ES-I3 (cell line): ENCODE measurements around the gene MYO1E.

ENCODE experiments used
- H3K36me3 ChIP-seq: 2 replicates; pipeline ENCODE4 v1.6.1; 2013; ENCODE audit warnings: mild to moderate bottlenecking, low read length, control low read depth, moderate library complexity; ENCODE audit not compliant: insufficient read depth
- H3K4me1 ChIP-seq: 2 replicates; pipeline ENCODE4 v1.6.1; 2013; ENCODE audit warnings: mild to moderate bottlenecking, control low read depth, low read length; ENCODE audit not compliant: insufficient read depth
- H3K9ac ChIP-seq: 2 replicates; pipeline ENCODE4 v1.6.1; 2013; ENCODE audit warnings: low read depth, mild to moderate bottlenecking, low read length, moderate library complexity
- H3K9me3 ChIP-seq: 2 replicates; pipeline ENCODE4 v1.6.1; 2013; ENCODE audit warnings: mild to moderate bottlenecking, low read length, moderate library complexity; ENCODE audit not compliant: control insufficient read depth, insufficient read depth

Gene MYO1E

GRCh38 chr15:59229453-59229852, 143.2 kb downstream of the MYO1E start:
- Histone ChIP-seq H3K4me1 (no peaks in the 10 kb centered on the region), H3K9me3 (no peaks in the 10 kb centered on the region), H3K36me3 (no peaks in the 10 kb centered on the region), H3K9ac (no peak overlapping the region)

- no peaks in the 10 kb centered on the region; the same call in 1 of the 2 replicates for H3K36me3 ChIP-seq
- no peak overlapping the region for H3K9ac ChIP-seq
- H3K4me1 ChIP-seq, result no peaks in the 10 kb centered on the region
- H3K9me3 ChIP-seq, result no peaks in the 10 kb centered on the region
Measured at GRCh38 chr15:59229015-59229414, 143.7 kb downstream of the MYO1E start.

DNA sequence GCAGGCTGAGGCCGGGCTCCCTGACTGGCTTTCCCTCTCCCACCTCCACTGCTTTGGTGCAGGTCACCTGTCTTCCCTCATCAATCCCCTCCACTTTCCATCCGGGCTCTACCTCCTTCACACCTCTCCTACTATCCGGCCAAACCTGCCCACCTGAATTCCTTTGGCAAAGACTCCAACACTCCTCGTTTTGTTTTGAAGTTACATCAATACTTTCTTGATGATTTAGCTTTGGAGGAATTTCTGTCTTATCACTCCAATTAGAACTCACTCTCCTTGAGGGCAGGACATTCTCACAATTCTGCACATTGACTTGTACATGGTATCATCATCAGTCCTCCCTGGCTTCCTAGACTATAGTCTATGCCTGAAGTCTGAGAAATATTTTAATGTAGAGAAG, 145.7 kb downstream of the MYO1E start:
- H3K36me3 ChIP-seq, result peaks cover 4% of the 10 kb centered on the region
- no peaks in the 10 kb centered on the region for H3K4me1 ChIP-seq
- no peaks in the 10 kb centered on the region for H3K9me3 ChIP-seq
- no peak overlapping the region for H3K9ac ChIP-seq

DNA sequence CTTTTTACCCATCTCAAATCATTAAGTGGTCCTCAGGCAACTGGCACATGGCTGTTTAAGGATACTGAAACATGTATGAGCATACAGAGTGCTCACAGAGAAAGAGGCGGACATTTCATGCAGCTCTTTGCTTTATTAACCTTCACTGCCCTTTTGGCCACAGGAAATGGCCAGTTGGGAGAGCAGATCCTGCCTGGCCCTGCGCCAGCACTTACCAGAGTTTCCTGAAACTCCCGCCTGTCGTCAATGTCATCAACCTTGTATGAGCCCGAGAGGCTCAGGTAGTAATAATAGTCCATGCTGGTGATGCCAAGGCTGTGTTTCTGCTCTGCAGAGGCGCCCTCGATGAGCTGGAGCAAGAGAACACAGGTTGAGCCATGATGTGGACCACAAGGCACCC, 148.2 kb downstream of the MYO1E start:
- Histone ChIP-seq H3K36me3 (peaks cover 4% of the 10 kb centered on the region), H3K9me3 (no peaks in the 10 kb centered on the region), H3K9ac (no peak overlapping the region), H3K4me1 (no peaks in the 10 kb centered on the region)

DNA sequence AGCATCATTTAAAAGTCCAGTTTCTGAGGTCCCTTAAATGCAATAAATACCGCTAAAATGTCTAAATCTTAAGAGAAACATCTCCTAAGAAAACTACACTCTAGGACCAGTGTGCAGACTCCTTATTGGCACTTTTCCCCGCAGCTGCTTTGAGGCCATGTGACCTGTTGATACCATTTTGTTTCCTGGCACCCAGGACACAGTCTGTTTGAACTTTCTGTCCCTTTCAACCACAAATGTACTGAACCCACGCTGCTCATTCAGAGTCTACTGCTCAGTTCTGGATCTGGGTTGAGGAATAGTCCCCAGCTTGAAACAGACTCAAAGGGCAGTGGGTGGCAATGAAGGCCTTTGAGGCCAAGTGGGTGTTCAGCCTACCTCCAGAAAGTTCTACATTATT, 148.9 kb downstream of the MYO1E start:
- Histone ChIP-seq H3K36me3 (peaks cover 4% of the 10 kb centered on the region), H3K4me1 (no peaks in the 10 kb centered on the region), H3K9ac (no peak overlapping the region), H3K9me3 (no peaks in the 10 kb centered on the region)

DNA sequence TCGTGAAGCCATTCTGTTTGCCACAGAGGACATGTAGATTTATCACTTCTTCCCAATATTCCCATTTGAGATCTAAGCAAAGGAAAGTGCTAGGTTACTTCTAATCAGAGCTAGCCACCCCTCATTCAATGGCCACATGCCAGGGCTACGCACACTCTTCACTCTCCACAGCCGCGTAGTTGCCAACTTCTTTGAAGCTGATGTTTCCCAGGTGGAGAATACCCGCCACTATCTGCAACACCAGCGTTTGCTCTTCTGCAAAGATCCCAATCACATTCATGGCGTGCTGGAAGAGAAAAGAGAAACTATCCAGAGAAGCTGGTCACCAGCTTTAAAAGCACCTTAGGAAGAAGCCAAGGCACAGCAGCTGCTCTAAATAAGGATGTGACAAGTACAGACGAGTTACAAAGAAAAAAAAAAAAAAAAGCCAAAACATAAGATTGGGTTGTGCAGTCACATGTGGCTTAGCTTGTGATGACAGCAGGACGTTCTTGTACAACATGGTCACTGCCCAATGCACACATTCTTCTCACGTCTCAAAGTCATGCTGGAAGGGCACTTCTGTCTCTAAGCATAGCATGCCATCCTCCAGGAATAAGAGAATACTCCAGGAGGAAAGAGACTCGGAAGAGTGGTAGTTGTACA, 149.6 kb downstream of the MYO1E start:
- Histone ChIP-seq H3K9ac (no peak overlapping the region), H3K36me3 (peaks cover 4% of the 10 kb centered on the region), H3K9me3 (no peaks in the 10 kb centered on the region), H3K4me1 (no peaks in the 10 kb centered on the region)

- Histone ChIP-seq H3K4me1 (no peaks in the 10 kb centered on the region), H3K9me3 (no peaks in the 10 kb centered on the region), H3K9ac (no peak overlapping the region), H3K36me3 (peaks cover 4% of the 10 kb centered on the region)
Measured at GRCh38 chr15:59221511-59222505, 150.9 kb downstream of the MYO1E start.

DNA sequence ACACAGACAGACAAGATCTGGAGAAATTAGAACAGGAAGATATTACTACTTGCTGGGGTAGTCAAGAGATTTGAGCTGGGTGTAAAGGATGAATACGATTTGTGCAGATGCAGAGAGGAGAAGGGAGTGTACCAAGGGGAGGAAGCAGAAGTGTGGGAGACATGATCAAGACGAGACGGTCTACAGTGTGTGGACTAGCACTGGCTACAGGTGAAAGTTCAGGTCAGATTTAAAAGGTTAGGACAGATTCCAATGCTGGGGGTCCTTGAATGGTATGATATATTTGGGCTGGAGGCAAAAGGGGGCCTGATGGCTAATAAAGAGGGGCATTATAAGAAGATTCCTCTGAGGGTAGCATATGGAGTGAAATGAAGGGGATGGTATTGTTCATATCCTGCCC, 154.0 kb downstream of the MYO1E start:
- H3K4me1 ChIP-seq, result no peaks in the 10 kb centered on the region
- no peaks in the 10 kb centered on the region for H3K9me3 ChIP-seq
- H3K9ac ChIP-seq, result no peak overlapping the region
- H3K36me3 ChIP-seq, result peaks cover 4% of the 10 kb centered on the region

DNA sequence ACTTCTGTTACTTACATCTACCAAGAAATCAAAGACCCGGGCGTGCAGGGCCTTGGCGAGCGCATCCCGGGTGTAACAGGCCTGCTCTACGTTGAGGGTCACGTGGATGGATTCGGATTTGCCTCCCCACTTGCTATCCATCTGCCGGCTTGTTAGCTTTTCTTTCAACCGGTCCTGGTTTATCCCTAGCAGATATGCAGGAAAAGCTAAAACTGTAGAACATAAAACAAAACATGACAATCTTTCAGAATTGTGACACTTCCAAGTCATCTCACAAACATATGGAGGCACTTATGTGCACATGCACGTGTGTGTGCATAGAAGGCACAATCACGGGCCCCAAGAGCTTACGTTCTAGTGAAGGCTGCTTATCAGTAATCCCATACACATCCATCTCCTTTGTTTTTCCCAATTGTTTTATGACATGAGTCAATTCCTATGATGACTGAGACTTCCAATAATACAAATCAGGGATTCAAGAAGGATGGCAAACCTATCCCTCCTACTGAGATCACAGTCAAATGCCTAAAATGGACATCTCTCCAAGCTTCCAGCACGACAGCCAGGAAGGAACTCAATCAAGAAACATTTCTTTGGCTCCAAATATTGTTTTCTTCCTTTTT, 154.7 kb downstream of the MYO1E start:
- no peaks in the 10 kb centered on the region for H3K9me3 ChIP-seq
- H3K36me3 ChIP-seq, result no peaks in the 10 kb centered on the region; the same call in 1 of the 2 replicates
- no peaks in the 10 kb centered on the region for H3K4me1 ChIP-seq
- H3K9ac ChIP-seq, result no peak overlapping the region

GRCh38 chr15:59216911-59217310, 155.8 kb downstream of the MYO1E start:
- no peaks in the 10 kb centered on the region; the same call in 1 of the 2 replicates for H3K36me3 ChIP-seq
- H3K4me1 ChIP-seq, result no peaks in the 10 kb centered on the region
- H3K9ac ChIP-seq, result no peak overlapping the region
- H3K9me3 ChIP-seq, result no peaks in the 10 kb centered on the region

- H3K36me3 ChIP-seq, result peaks cover 10% of the 10 kb centered on the region; the same call in 1 of the 2 replicates
- no peaks in the 10 kb centered on the region for H3K9me3 ChIP-seq
- no peaks in the 10 kb centered on the region for H3K4me1 ChIP-seq
- H3K9ac ChIP-seq, result no peak overlapping the region
Measured at GRCh38 chr15:59210186-59210585, 162.5 kb downstream of the MYO1E start.

GRCh38 chr15:59208613-59209249, 163.9 kb downstream of the MYO1E start:
- no peaks in the 10 kb centered on the region for H3K9me3 ChIP-seq
- peaks cover 10% of the 10 kb centered on the region; the same call in 1 of the 2 replicates for H3K36me3 ChIP-seq

GRCh38 chr15:59206623-59207183, 166.0 kb downstream of the MYO1E start, which contains the start of gene LDHAL6B:
LDHAL6B (plus strand) TSS chr15:59206843; CDS start chr15:59206941, 98 bp downstream.
- no peaks in the 10 kb centered on the region for H3K4me1 ChIP-seq
- no peaks in the 10 kb centered on the region for H3K9me3 ChIP-seq
- H3K36me3 ChIP-seq, result peaks cover 10% of the 10 kb centered on the region; the same call in 1 of the 2 replicates
- H3K9ac ChIP-seq, result no peak within 1 kb of the TSS

More at GRCh38 chr15:59208613-59209249, 163.9 kb downstream of the MYO1E start:
- no peaks in the 10 kb centered on the region for H3K4me1 ChIP-seq
- H3K9ac ChIP-seq, result no peak overlapping the region
